Effector CD8-positive, alpha-beta T cell (primary cell): ENCODE measurements around the gene CA10.

Experiments
- DNase-seq: peaks from one replicate; lab custom pipeline; 2025; lab: John Stamatoyannopoulos, UW

CA10 gene

DNA sequence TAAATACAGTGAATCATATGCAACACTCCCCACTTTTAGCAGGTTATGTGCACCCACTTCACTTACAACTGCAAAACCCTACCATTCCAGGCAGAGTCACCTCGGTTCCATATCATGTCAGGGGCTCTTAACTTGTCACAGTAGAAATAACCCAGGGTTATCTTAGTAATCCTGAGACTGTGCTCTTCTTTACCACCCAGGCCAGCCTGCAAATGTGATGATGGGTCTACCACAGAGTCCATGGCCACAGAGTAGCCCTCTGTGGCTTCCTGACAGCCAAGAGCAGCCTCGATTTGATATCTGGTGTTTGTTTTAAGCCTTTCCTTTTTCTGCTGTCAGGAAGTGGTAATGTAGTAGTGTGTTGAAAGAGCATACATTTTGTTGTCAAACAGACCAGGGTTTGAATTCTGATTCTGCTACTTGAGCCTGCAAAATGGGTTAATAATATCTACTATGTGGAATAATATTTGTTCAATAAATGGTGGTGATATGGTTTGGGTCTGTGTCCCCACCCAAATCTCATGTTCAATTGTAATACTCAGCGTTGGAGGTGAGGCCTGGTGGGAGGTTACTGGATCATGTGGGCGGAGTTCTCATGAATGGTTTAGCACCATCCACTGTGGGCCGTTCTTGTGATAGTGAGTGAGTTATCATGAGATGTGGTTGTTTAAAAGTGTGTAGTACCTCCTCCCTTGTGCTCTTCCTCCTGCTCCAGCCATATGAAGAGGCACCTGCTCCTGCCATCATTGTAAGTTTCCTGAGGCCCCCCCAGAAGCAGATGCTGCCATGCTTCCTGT is 481.6 kb downstream of the CA10 start:
- no peak for DNase-seq

DNA sequence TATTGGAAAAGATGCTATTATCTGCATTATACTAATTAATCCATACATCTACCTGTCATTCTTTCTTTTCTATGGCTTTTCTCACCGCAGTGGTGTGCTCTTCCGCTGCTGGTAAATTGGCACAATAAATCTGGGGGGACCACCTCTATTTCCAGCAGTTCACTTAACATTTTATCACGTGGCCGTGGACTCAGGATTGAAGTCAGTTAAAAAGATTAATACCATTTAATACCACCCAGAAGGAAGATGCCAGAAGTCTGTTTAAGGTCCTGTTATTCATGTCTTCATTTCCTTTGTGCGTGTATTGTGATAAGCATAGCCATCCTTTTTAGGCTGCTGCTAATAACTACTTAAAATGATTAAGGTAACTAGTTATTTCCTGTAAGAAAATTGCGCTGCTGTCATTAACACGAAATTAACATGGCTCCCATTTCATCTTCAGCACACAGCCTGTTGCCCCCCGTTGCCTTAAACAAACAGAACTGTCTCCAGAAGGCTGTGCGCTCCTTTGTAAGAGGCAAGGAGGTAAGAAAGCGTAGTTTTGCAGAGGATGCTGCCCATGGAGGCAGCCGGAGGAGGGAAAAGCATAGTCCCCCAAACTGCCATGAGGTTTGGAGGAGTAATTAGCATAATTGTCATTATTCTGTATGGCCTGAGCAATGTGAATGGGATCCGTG is 483.8 kb downstream of the CA10 start:
- DNase-seq: no peak

DNA sequence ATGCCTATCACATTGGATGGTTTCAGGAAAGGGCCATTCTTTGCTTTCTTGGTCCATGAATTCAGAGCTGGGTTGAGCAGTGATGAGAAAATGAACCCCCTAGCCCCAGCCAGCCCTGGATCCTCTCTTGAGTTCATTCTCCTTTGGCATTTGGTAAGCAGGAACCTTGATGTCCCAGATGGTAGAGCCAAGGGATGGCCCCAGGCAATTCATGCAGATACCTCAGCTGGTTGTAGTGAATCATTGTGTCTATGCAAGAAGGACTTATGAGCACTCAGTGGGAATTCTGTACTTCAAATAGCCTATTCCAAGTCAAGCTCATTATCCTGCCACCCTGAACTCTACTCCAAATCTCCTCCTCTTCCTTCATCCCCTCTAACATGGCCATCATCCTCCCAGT is 485.4 kb downstream of the CA10 start:
- DNase-seq: no peak

DNA sequence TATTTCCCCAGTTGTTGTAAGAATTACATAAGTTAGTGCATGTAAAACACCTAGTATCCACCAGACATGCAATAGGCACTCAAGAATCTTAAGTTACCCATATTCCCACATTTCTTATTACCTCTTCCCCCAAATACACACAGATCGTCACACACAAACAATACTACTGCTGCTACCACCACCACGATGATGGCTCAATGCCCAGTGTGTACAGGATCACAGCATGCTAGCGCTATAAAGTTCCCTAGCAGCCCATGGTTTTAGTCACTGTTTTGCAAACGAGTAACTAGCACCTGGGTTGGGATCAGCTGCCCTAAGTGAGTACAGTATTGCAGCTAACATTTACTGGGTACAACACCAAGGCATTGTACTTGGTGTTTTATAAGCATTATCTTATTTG is 486.4 kb downstream of the CA10 start:
- no peak for DNase-seq

DNA sequence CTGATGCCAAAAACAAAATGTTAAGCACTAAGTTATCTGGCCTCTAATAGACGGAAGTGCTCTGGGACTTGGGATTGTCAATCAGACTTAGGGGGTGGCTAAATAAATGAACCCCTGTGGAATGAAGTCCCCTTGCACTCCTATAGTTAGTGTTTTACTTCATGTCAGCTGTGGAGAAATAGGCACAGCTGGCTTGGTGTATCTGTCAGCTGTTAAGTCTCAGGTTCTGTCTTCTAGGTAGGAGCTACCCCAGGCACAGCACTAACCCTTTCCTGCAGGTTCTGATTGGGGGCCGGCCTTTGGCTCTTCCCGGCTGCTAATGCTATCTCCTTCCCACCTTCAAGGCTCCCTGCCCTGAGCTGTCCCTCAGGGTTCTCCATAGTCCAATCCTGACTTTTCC is 487.6 kb downstream of the CA10 start:
- DNase-seq: no peak

DNA sequence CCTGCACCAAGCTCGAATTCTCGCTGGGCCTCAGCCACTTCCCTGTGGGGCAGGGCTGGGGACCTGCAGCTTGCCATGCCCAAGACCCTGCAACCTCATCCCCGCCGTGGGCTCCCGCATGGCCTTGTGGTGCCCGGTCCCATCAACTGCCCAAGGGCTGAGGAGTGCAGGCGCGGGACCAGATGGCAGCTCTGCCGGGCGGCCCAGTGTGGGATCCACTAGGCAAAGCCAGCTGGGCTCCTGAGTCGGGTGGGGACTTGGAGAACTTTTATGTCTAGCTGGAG is 489.6 kb downstream of the CA10 start:
- DNase-seq: no peak

DNA sequence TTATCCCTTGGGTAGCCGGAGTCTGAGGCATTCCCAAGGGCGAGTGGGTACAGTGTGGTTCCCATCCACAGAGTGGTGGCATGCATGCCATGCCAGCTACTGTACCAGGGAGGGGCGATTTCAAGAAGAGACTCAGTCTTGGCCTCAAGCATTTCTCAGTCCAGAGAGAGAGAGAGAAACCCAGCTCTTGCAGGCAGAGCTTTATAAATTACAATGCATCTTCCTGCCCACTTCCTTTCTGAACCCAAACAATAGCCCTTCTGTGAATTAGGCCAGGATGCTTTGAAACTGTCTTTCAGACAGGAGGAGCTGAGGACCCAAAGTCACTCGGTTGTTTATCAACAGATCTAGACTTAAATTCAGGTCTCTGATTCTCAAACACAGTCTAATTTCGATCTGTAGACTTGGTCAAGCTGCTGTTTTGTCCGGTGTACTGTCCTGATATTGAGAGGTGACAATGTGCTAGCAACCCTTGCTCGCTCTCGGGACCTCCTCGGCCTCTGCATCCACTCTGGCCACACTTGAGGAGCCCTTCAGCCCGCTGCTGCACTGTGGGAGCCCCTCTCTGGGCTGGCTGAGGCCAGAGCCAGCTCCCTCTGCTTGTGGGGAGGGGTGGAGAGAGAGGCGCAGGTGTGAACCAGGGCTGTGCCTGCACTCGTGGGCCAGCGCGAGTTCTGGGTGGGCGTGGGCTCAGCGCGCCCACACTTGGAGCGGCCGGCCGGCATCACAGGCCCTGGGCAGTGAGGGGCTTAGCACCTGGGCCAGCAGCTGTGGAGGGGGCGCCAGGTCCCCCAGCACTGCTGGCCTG is 490.2 kb downstream of the CA10 start:
- DNase-seq: no peak

DNA sequence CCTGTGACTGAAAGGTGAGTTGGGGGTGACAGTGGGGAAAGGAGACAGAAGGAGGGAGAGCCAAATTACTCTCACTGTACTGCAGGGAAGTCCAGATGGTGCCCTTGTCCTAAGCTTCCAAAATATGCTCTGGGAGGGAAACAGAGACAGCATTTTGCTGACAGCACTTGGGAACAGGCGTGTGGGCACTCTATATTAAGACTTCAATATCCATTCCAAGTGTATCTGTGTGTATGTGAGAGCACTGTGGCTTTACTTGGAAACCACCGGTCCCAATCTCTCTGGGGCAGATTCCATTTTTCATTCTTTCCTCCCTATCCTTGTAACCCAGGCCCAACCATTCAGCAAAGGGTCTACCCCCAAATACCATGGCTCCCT is 490.8 kb downstream of the CA10 start:
- no peak for DNase-seq

DNA sequence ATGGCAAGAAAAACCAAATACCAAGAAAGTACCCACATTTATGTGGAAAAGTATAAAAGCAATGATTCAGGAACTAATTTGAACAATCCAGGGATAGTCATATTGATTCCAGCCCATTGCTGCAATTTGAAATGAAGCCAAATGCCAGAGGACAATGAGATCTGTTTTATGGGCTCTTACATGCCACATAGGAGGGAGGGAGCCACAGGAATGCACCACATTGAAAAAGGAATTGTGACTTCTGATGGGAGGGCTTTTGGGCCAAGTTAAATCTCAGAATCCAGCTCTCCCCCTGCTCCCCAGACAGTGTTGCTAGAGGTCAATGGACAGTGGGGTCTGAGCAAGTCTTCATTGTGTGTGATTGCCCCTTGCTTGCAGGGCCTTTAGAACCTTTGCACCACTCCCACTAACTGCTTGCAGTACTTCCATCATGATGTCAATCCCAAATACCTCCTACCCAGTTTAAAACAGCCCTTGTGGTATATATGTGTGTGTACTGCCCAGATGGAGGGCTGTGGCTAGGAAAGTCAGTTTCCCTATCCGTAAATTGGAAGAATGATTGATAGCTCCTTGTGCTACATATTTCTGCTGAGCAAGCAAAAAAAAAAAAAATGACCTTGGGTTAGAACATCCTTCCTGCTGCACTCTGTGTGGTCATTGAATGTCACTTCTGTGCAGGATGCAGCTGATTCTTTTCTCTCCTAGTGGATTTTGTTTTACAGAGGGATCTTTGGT is 491.4 kb downstream of the CA10 start:
- no peak for DNase-seq

DNA sequence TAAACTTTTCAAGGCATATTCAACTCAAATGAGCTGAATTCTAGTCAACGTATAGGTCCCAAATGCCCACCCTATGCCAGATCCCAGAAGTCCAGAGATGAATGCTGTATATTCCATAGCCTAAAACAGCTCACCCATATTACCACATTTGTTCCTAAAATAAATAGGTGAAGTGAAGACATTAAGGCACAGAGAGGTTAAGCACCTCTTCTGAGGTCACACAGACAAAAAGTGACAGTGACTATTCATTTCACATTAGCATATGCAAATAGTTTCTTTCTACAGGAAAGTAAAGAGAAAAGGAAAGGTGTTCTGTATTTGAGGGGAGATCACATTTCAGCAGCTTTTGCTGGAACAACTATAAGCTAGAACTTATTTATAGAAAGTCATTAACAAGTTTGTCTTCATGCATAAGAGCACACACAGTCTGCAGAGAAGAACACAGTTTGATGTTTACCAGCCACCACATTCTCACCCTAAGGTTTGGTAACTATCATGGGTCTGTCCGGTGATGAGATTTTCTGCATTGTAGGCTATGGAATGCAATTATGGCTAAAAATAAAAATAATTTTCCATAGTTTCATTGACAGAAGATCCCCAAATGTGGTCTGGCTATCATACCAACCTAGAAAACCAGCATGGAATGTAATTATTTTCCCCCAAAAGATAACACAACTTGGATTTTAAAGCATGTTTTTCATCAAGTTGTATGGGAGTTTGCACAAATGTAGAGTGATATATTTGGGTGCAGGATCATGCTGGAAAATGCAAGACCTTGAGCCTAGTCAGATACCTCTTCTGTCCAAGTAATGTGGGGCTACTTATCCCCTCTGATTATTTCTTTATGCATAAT is 496.1 kb downstream of the CA10 start:
- no peak for DNase-seq

DNA sequence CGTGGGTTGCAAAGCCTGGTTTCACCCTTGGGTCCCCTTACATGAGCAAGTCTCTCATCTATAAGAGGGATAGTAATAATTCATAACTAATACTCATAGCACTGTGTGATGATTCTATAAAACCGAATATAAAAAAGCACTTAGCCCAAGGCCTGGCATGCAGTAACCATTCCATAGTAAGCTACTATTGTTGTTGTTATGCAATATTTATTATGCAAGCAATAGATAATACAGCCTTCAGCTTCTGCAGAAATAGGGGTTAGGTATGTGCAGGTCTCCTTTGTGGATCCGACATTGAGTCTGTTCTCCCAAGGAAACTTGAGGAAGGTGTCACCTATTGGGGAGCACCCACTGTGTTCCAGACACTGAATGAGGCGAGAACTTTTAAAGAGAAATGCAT is 497.1 kb downstream of the CA10 start:
- no peak for DNase-seq

DNA sequence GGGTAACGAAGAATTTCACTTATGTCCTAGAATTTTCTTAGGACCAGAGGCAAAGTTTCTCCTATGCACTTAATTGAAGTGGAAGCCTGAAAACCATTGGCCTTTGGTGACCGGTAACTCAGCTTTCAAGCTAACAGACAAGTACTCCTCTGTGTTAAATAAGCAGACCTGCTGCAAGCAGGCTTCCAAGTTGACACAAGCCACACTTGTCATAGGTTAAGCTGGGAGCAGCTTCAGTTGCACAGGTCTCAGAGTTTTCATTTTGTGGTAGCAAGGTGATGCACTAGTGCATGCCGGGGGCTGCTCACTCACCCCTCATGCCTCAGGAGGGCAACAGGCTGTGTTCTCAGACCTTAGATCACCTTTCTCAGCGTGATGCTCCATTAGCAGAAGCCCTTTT is 498.2 kb downstream of the CA10 start:
- DNase-seq: no peak

DNA sequence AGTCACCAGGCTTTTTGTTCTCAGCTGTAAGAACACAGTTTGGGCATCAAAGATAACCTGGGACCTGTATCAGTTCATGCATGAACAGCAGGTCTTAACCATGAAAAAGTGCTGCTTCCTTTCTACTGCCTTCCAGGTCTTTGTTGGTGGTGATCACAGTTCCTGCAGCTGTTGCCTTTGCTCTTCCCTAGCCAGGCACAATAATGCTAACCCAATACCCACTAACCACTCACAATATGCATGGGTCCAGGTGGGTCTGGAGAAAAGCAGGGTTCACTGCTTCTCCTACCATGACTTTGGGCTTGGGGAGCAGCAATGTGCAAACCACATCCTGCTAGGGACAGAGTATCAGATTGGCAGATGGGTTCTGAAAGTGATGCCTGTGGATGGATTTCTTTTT is 501.3 kb downstream of the CA10 start:
- no peak for DNase-seq

DNA sequence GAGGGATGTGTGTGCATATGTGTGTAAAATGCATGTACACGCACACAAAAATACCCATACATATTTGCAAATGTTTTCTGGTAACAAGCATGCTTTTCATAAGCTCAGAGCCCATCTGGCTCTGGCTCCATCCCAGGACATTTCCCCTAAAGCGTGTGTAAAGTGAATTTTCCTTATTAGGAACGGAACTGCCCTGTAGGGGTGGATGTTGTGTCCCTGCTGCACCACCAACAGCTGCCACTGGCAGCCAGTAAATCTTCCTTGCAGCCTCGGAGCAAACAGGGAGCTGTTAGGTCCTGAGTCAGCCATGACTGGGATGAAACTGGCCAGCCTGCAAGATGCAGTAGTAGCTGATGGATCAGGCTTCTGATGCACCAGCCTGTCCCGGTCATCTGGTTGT is 504.6 kb downstream of the CA10 start:
- DNase-seq: no peak

DNA sequence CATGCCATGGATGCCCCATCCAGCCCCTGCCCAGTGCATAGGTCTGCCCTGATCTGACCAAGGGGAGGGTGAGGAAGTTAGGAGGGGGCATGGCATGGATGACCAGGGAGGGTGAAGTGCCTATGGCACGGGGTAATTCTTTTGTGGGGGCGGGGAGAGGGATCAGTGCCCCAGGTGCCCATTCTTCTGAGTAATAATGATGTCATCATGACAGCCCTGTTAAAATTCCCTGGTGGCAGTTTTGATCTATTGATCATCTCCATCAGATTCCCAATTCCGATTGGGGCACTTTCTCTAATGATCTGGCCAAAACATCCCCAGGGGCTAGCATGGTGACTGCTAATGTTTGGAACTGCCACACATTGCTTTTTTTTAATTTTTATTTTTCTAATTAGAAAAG is 506.0 kb downstream of the CA10 start:
- DNase-seq: no peak

DNA sequence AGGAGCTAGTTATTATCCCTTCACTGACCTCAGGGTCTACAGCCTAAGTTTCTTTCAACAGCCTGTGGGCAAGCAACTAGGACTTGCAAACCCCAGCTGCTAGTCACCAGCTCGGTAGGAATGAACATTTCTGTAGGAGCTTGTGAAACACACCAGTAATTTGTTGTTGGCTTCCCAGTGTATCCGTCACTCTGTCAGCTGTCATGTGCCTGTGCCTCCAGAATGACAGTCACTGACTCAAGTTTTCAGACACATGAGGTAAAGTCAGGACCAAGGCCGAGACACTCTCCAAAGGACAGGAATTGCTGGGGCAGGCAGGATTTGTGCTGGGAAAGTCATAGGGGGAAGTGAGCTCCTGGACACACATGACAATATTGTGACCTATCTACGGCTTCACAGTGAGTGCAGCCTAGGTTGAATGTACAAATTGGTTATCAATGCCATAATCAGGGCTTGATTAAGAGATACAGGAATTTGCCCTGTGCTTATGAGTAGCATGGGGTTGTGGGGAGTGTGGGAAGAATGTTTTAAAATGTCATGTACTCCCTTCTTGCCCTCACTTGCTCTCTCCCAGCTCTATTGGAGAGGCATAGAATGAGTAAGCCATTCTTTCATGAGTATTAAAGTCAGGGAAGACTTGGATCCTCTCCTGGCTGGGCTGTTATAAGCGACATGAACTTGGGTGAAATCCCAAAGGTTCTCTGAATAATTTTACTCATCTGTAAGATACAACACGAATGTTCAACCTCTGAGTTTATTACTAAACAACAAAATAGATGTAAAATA is 506.8 kb downstream of the CA10 start:
- DNase-seq: no peak

DNA sequence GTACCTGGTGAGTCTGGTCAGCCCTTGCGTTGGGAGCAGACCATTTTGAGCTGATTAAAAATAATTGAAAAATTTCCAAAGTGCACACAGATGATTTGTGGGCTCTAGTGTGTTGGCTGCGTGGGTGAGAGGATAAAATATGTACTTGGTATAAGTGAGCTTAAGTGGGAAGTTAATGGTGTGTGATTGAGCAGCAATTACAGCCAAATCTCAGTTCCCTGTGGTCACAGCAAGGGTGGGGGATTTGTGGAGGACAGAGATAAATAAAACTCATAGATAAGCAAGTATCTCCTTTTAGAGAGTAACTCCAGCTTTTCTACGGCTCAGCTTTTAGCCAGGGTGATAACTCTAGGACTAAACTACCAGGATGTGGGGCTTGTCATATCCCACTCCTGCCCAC is 507.7 kb downstream of the CA10 start:
- no peak for DNase-seq

DNA sequence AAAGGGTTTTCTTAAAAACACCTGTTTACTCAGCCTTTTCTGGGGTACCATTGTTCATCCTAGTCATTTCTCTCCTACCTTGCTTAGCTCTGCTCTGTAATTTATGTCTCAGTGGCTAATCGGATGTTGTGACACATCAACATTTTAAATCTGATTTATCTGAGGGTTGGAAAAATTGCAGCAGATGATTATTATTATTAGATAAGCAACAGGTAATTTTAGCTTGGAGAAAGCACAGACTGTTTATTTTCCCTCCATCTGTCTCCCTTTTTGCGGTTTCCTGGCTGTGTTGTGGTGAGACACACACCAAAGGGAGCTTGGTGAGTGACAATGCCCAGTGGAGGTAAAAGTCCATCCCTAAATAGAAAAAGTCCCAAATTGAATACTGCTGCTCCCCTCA is 508.3 kb downstream of the CA10 start:
- no peak for DNase-seq

DNA sequence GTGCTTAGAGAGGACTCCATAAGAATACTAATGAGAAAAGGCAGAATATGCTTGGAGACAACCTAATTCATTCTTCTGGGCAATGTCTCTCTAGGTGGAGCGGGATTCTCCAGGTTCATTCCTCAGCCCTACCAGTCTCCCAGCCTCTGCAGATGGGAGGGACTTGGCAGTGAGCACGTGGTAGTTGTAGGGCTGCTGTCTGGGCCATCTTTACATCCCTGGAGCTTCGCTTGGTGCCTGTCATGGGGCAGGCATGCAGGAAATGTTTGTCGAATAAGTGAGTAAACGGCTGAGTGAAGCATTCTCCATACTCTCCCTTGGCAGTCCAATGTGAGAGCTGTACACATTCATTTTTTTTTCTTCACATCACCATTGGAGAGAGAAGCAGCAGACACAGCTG is 510.7 kb downstream of the CA10 start:
- DNase-seq: no peak

DNA sequence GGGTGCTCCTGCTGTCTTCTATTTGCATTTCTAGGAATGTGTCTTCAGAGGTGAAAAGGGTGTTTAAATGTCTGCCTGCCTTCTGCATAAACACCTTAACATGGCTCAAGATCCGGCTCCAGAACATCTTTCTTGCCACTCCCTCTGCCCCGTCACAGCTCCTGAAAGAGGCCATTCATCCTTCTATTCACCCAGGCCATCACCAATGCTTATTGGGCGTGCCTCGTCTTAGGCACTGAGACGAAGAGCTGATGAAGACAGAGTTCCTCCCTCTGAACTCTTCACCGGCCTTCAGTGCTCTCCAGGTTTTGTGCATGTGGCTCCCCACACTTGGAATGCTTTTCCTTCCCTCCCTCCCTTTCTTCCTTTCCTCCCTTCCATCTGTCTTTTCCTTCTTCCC is 511.4 kb downstream of the CA10 start:
- no peak for DNase-seq

DNA sequence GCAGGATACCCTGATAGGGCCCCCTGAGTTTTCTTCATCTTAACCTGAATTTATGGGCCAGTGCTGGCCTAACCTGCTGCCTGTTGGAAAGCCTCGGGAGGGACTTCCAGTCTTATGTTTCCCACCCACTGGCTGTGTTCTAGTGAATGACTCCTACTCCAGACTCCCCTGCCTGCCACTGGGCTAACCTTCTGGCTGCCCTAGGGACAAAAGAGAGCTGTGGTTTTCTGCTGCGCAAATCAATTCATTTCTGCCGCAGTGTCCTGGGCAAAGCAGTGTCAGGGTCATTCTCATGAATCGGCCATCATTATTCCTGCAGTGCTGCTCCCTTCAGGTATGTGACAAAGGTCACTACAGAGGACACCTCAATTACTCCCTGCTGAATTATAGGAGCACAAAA is 512.0 kb downstream of the CA10 start:
- DNase-seq: no peak
